Stimulated activated CD8-positive, alpha-beta memory T cell treated with anti-CD3 and anti-CD28 coated beads, Interleukin-4, amount 100 ng/mL, for 1 hour (primary cell): ENCODE measurements around the gene TNFAIP1.

ENCODE experiments used
- DNase-seq, 2 donors: peaks; one replicate each; pipeline ENCODE4 v3.0.0-alpha.2; 2020; ENCODE audit warnings: low read depth in 2 of 2, low spot score in 1 of 2

The TNFAIP1 gene

GRCh38 chr17:28395426-28395825, 59.9 kb downstream of the TNFAIP1 start:
- no peak for DNase-seq

- DNase-seq, result no peak
Measured at GRCh38 chr17:28395968-28396367, 60.4 kb downstream of the TNFAIP1 start.
